H1 (cell line): ENCODE measurements around the gene ITPR1. TPM values are rescaled to one million over a fixed set of nuclear protein-coding genes. Genes with fewer than 3 reads are reported as not detected.

Source experiments
- CTCF ChIA-PET: fragments of 300-600 bp; sonication (Branson Sonifier 250); formaldehyde crosslinking; loops from one replicate; lab custom pipeline; 2021; ENCODE audit not compliant: partially characterized antibody; lab: Charles Lee
- POLR2A ChIA-PET: fragments of 300-600 bp; sonication (Branson Sonifier 250); formaldehyde crosslinking; loops from one replicate; lab custom pipeline; 2021; ENCODE audit warnings: inconsistent platforms; ENCODE audit not compliant: partially characterized antibody; lab: Charles Lee
- DNase-seq, 2 experiments: peaks; one replicate each; pipeline versions ENCODE4 v3.0.0 to v3.0.0-alpha.2; 2010 to 2022; ENCODE audit warnings: low spot score in 2 of 2, low read depth in 1 of 2, mixed read lengths in 1 of 2
- FAIRE-seq: peaks from 2 replicates; lab custom pipeline; 2011; peaks lifted over from hg19 to GRCh38; lab: Jason Lieb, UNC
- H2AFZ ChIP-seq: 2 replicates; pipeline ENCODE4 v1.8.1; 2012; ENCODE audit warnings: low read length, inconsistent platforms
- H2AK5ac ChIP-seq: 2 replicates; pipeline ENCODE4 v1.6.1; 2013; ENCODE audit warnings: low read depth, low read length
- H2BK120ac ChIP-seq: replicated peaks from 2 replicates; pipeline ENCODE3; 2013; ENCODE audit warnings: low read depth, low read length, inconsistent platforms
- H2BK12ac ChIP-seq: 2 replicates; pipeline ENCODE4 v1.6.1; 2013; ENCODE audit warnings: low read depth, low read length
- H2BK15ac ChIP-seq: 2 replicates; pipeline ENCODE4 v1.6.1; 2013; ENCODE audit warnings: low read length
- H2BK20ac ChIP-seq: 2 replicates; pipeline ENCODE4 v1.6.1; 2013; ENCODE audit warnings: low read length
- H2BK5ac ChIP-seq: 2 replicates; pipeline ENCODE4 v1.6.1; 2013; ENCODE audit warnings: low read depth, low read length
- H3K14ac ChIP-seq: 2 replicates; pipeline ENCODE4 v1.6.1; 2013; ENCODE audit warnings: inconsistent platforms; ENCODE audit not compliant: insufficient read length
- H3K18ac ChIP-seq: 2 replicates; pipeline ENCODE4 v1.6.1; 2013; ENCODE audit warnings: low read length; ENCODE audit errors: extremely low read depth
- H3K23ac ChIP-seq: 2 replicates; pipeline ENCODE4 v1.6.1; 2013; ENCODE audit warnings: inconsistent platforms; ENCODE audit not compliant: insufficient read length
- H3K23me2 ChIP-seq: 2 replicates; pipeline ENCODE4 v1.6.1; 2013; ENCODE audit warnings: low read depth, low read length
- H3K27ac ChIP-seq: 2 replicates; pipeline ENCODE4 v1.6.1; 2011; ENCODE audit warnings: low read depth, low read length, inconsistent platforms
- H3K27me3 ChIP-seq, 4 experiments: replicated peaks in 1 of 4; 1 replicate in 1 of 4; 2 replicates in 3 of 4; pipeline versions ENCODE4 v1.6.1 to v1.8.1; 2011 to 2013; ENCODE audit warnings: low read length in 3 of 4, mild to moderate bottlenecking in 3 of 4, inconsistent platforms in 2 of 4, mixed read lengths in 2 of 4, moderate library complexity in 1 of 4; ENCODE audit not compliant: control insufficient read depth in 3 of 4, insufficient read depth in 3 of 4; ENCODE audit errors: extremely low read depth in 1 of 4
- H3K36me3 ChIP-seq, 4 experiments: 2 replicates each; pipeline versions ENCODE4 v1.6.1 to v1.8.1; 2011 to 2013; ENCODE audit warnings: mild to moderate bottlenecking in 4 of 4, low read length in 3 of 4, moderate library complexity in 2 of 4, control low read depth in 1 of 4, inconsistent platforms in 1 of 4; ENCODE audit not compliant: insufficient read depth in 4 of 4, control insufficient read depth in 2 of 4
- H3K4ac ChIP-seq: replicated peaks from 2 replicates; pipeline ENCODE3; 2013; ENCODE audit warnings: low read length, low read depth, mixed read lengths, inconsistent platforms; ENCODE audit not compliant: insufficient read length
- H3K4me1 ChIP-seq, 4 experiments: replicated peaks in 1 of 4; 1 replicate in 1 of 4; 2 replicates in 3 of 4; pipeline versions ENCODE4 v1.6.1 to v1.8.1; 2011 to 2013; ENCODE audit warnings: low read length in 3 of 4, inconsistent platforms in 2 of 4, mixed read lengths in 1 of 4; ENCODE audit not compliant: insufficient read depth in 4 of 4, control insufficient read depth in 3 of 4
- H3K4me2 ChIP-seq, 2 experiments: 2 replicates each; pipeline versions ENCODE4 v1.6.1 to v1.8.1; 2011 to 2013; ENCODE audit warnings: low read depth in 2 of 2, low read length in 2 of 2, control low read depth in 1 of 2, inconsistent platforms in 1 of 2, mild to moderate bottlenecking in 1 of 2; ENCODE audit not compliant: insufficient read depth in 1 of 2
- H3K4me3 ChIP-seq, 4 experiments: fragments of 200-600, 300-600 bp in 1 of 4; sonication (generic), shearing (Covaris generic), sonication (Bioruptor Twin) in 1 of 4; 2 replicates each; pipeline versions ENCODE4 v1.5.1 to v1.8.1; 2011 to 2016; ENCODE audit warnings: low read length in 4 of 4, low read depth in 3 of 4, control low read depth in 2 of 4, inconsistent platforms in 2 of 4, mild to moderate bottlenecking in 2 of 4, mixed read lengths in 1 of 4, moderate library complexity in 1 of 4; ENCODE audit not compliant: insufficient read depth in 2 of 4; ENCODE audit errors: extremely low read depth in 1 of 4
- H3K56ac ChIP-seq: replicated peaks from 2 replicates; pipeline ENCODE3; 2013; ENCODE audit warnings: low read depth, mild to moderate bottlenecking, mixed read lengths, low read length, inconsistent platforms; ENCODE audit not compliant: insufficient read length
- H3K79me1 ChIP-seq: 2 replicates; pipeline ENCODE4 v1.6.1; 2013; ENCODE audit warnings: low read depth, low read length, control low read depth
- H3K79me2 ChIP-seq, 2 experiments: 2 replicates each; pipeline versions ENCODE4 v1.6.1 to v1.8.1; 2012 to 2013; ENCODE audit warnings: low read length in 2 of 2, mild to moderate bottlenecking in 2 of 2, inconsistent platforms in 1 of 2; ENCODE audit not compliant: insufficient read depth in 2 of 2, control insufficient read depth in 1 of 2
- H3K9ac ChIP-seq, 4 experiments: replicated peaks in 1 of 4; 1 replicate in 1 of 4; 2 replicates in 3 of 4; pipeline versions ENCODE4 v1.6.1 to v1.8.1; 2011 to 2013; ENCODE audit warnings: low read depth in 3 of 4, low read length in 3 of 4, control low read depth in 2 of 4, mild to moderate bottlenecking in 2 of 4, moderate library complexity in 2 of 4, inconsistent platforms in 1 of 4; ENCODE audit errors: extremely low read depth in 1 of 4
- H3K9me3 ChIP-seq, 2 experiments: 2 replicates each; pipeline versions ENCODE4 v1.6.1 to v1.8.1; 2012 to 2013; ENCODE audit warnings: mild to moderate bottlenecking in 2 of 2, moderate library complexity in 2 of 2, control low read depth in 1 of 2, inconsistent platforms in 1 of 2, low read depth in 1 of 2, low read length in 1 of 2, mixed read lengths in 1 of 2; ENCODE audit not compliant: insufficient read depth in 2 of 2
- H4K20me1 ChIP-seq, 2 experiments: replicated peaks in 1 of 2; 2 replicates each; pipeline versions ENCODE3 to v1.8.1; 2011 to 2013; ENCODE audit warnings: inconsistent platforms in 2 of 2, low read length in 2 of 2, mild to moderate bottlenecking in 1 of 2; ENCODE audit not compliant: insufficient read depth in 2 of 2, control insufficient read depth in 1 of 2
- H4K5ac ChIP-seq: 2 replicates; pipeline ENCODE4 v1.6.1; 2013; ENCODE audit warnings: low read length, low read depth, mixed read lengths, inconsistent platforms; ENCODE audit not compliant: insufficient read length
- H4K8ac ChIP-seq: 2 replicates; pipeline ENCODE4 v1.8.0; 2013; ENCODE audit warnings: mild to moderate bottlenecking, moderate library complexity, low read length, inconsistent platforms; ENCODE audit not compliant: insufficient read depth; ENCODE audit errors: extremely low read depth
- H4K91ac ChIP-seq: replicated peaks from 2 replicates; pipeline ENCODE3; 2013; ENCODE audit warnings: low read length, mixed read lengths, inconsistent platforms; ENCODE audit not compliant: insufficient read length
- POU5F1 ChIP-seq: IDR thresholded peaks from 2 replicates; pipeline ENCODE4 v1.6.1; 2011; ENCODE audit warnings: low read depth, mild to moderate bottlenecking, low read length, moderate library complexity
- WGBS, 2 experiments: shearing (Covaris generic) in 1 of 2; methylation state at CpG; one replicate each; pipeline versions ENCODE4 v1.1.6 to v1.1.7; 2013 to 2015; ENCODE audit warnings: low lambda C conversion rate in 2 of 2, mixed read lengths in 2 of 2, inconsistent platforms in 1 of 2, low coverage in 1 of 2, missing lambda C conversion rate in 1 of 2; ENCODE audit not compliant: insufficient replicate concordance in 2 of 2, insufficient coverage in 1 of 2, insufficient read length in 1 of 2; ENCODE audit errors: extremely low coverage in 1 of 2, missing lambda C conversion rate in 1 of 2; 5-methylcytosine and 5-hydroxymethylcytosine counted together
- polyA plus RNA-seq, 7 experiments: library from polyadenylated mRNA; depleted of rRNA in 3 of 7; stranded (reverse) in 5 of 7; unstranded in 2 of 7; fragments of >200 nt in 5 of 7; fragments of 200-250 nt in 2 of 7; gene quantifications; 1 replicate in 5 of 7; 2 replicates in 1 of 7; 4 replicates in 1 of 7; pipeline versions ENCODE4 v1.2.1 to v1.2.3, GENCODE V29; 2011 to 2013; ENCODE audit warnings: missing spikeins in 2 of 7, mixed read lengths in 2 of 7
- total RNA-seq: library from RNA; stranded (reverse); fragmentation: NEBNext Ultra II Directional; extraction: Animal tissue kit (Norgen Biotek cat#: 25700); gene quantifications from 2 replicates; pipeline ENCODE4 v1.2.1, GENCODE V29; 2021
- TF ChIP-seq, protein P1 (sequence below), 3 experiments: IDR thresholded peaks; 1 replicate in 2 of 3; 2 replicates in 1 of 3; pipeline versions ENCODE4 v1.5.1 to v1.6.1; 2011; ENCODE audit warnings: low read length in 3 of 3, mild to moderate bottlenecking in 3 of 3, inconsistent platforms in 2 of 3, low read depth in 1 of 3, moderate library complexity in 1 of 3; ENCODE audit not compliant: insufficient read depth in 1 of 3; ENCODE audit errors: control extremely low read depth in 1 of 3

ITPR1 gene
- total and polyA plus RNA-seq, 2 of the 8 experiments (the other 6 are each of a cell fraction or from before 2014, with no cell fraction given) = 2.5 to 16.3 TPM

DNA sequence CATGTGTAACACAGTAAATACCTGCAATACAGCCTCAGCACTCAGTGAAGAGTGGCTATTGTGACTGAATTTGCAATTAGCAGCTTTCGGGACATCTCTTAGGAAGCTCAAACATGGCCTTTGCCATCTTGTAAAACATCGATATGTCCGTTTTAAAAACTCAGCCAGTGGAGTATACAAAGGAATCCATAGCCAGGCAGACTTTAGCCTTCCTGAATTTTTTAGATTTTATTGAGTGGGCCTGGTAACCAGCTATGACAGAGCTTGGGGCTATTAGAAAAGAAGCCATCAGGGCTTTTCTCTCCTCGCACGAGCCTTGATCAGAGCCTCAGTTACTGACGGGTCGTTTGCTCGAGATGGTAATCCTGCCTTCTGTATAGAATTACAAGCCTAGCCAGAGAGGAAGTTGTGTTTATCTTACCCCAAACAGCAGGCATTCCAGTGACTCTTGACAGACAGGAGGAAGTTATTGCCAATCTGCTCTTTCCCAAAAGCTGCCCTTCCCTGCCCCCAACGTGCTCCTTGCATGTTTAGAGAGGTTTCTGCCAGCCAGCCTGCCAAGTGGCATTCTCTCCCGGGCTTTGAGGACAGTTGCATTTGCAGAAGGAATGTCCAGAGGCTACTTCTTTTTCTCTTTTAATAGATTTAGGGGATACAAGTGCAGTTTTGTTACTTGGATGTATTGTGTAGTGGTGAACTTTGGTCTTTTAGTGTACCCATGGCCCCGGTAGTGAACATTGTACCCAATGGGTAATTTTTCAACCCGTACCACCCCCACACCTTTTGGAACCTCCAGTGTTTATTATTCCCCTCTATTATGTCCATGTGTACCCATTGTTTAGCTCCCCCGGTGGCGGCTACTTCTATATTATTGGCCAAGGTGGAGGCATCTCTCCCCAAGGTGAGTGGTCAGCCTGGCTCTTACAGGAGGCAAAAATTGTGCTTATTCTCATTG is 40.6 kb downstream of the ITPR1 start:
- Histone ChIP-seq H2BK20ac (no peak overlapping the region), H4K5ac (no peak overlapping the region), H2AFZ (no peak overlapping the region), H2BK12ac (no peak overlapping the region), H3K18ac (no peak overlapping the region), H2BK15ac (no peak overlapping the region), H3K4me3 (no peak overlapping the region), H3K79me1 (no peaks in the 10 kb centered on the region), H3K4ac (no peak overlapping the region), H3K9me3 (peaks cover 0 to 2% of the 10 kb centered on the region in 2 experiments; a peak in 2 of 4 replicates), H2BK120ac (no peak overlapping the region), H4K20me1 (no peaks in the 10 kb centered on the region), H3K36me3 (no peaks in the 10 kb centered on the region), H3K9ac (no peak overlapping the region), H3K14ac (no peak overlapping the region), H3K23me2 (no peaks in the 10 kb centered on the region), H3K23ac (no peak overlapping the region), H2BK5ac (no peak overlapping the region), H3K56ac (no peak overlapping the region), H3K79me2 (no peaks in the 10 kb centered on the region), H3K4me2 (peak overlapping the region; percentile 8; a peak in 2 of 4 replicates), H4K91ac (no peak overlapping the region), H2AK5ac (no peak overlapping the region), H3K27ac (no peak overlapping the region), H4K8ac (no peak overlapping the region), H3K27me3 (no peaks in the 10 kb centered on the region), H3K4me1 (peaks cover 1 to 6% (median 4%) of the 10 kb centered on the region in 4 experiments; a peak in 4 of 7 replicates)
- DNase-seq = no peak
- FAIRE-seq = peak; percentile 71
- POLR2A ChIA-PET = interaction anchor here (0.9 to 1.8 kb wide), 2 partner anchors 42 to 66 kb away, joined by 3 read pairs; partner anchors contain the start of gene SUMF1
- TF ChIP-seq POU5F1 = no peak
- TF ChIP-seq, protein P1, sequence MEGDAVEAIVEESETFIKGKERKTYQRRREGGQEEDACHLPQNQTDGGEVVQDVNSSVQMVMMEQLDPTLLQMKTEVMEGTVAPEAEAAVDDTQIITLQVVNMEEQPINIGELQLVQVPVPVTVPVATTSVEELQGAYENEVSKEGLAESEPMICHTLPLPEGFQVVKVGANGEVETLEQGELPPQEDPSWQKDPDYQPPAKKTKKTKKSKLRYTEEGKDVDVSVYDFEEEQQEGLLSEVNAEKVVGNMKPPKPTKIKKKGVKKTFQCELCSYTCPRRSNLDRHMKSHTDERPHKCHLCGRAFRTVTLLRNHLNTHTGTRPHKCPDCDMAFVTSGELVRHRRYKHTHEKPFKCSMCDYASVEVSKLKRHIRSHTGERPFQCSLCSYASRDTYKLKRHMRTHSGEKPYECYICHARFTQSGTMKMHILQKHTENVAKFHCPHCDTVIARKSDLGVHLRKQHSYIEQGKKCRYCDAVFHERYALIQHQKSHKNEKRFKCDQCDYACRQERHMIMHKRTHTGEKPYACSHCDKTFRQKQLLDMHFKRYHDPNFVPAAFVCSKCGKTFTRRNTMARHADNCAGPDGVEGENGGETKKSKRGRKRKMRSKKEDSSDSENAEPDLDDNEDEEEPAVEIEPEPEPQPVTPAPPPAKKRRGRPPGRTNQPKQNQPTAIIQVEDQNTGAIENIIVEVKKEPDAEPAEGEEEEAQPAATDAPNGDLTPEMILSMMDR (IDR thresholded peaks at IDR 0.05; ENCODE audit: control extremely low read depth in 1 of 3, insufficient read depth in 1 of 3, low read depth in 1 of 3, low read length in 3 of 3) = peak in 1 of 3 experiments; percentile 26; a peak in 1 of 4 replicates
- CTCF ChIA-PET = interaction anchor here (0.6 to 2.4 kb wide), 14 partner anchors 11 to 200 kb away, joined by 3 to 6 read pairs (median 3); no protein-coding TSS in a partner anchor
- 80% methylated on average over 14 of the region's 14 CpGs; no CpG with 5 or more reads in 1 of the 2 experiments for WGBS, 2 experiments
